ENCODE data around the gene SAFB2.

SAFB2 gene

GRCh38 chr19:5667751-5668271 lies 45.2 kb upstream of the SAFB2 start:
- H3K36me3 ChIP-seq (ENCODE audit: control insufficient read depth, low read length), result peaks cover 84% of the 10 kb centered on the region
- H3K9me3 ChIP-seq (ENCODE audit: control insufficient read depth, insufficient read depth, low read length), result no peaks in the 10 kb centered on the region

GRCh38 chr19:5666921-5667610 lies 44.5 kb upstream of the SAFB2 start:
- Histone ChIP-seq H3K4me3 (ENCODE audit: low read length) (no peak overlapping the region), H3K36me3 (ENCODE audit: control insufficient read depth, low read length) (peaks cover 88% of the 10 kb centered on the region), H3F3A (ENCODE audit: control insufficient read depth, insufficient read depth) (no peaks in the 10 kb centered on the region), H3K27me3 (ENCODE audit: control insufficient read depth, low read length) (no peaks in the 10 kb centered on the region), H3K9me2 (replicated peaks; ENCODE audit: control insufficient read depth, low read length) (no peaks in the 10 kb centered on the region), H3K4me1 (ENCODE audit: control insufficient read depth, low read length) (no peaks in the 10 kb centered on the region), H3K4me2 (ENCODE audit: low read length) (no peak overlapping the region), H3K27ac (ENCODE audit: low read depth, low read length) (no peak overlapping the region), H3K9me3 (ENCODE audit: control insufficient read depth, insufficient read depth, low read length) (no peaks in the 10 kb centered on the region), H4K20me1 (ENCODE audit: control insufficient read depth, insufficient read depth, low read depth, low read length) (0 out of 2 replicates have a peak, but pooled peaks cover 8% of the 10 kb centered on the region), H3K79me2 (ENCODE audit: control insufficient read depth, low read length) (peaks cover 2% of the 10 kb centered on the region; the same call in 1 of the 2 replicates)
- TF ChIP-seq EZH2phosphoT487 (IDR thresholded peaks at IDR 0.05; ENCODE audit: borderline replicate concordance, low read length) (no peak), CTCF (IDR thresholded peaks at IDR 0.05; ENCODE audit: low read depth, low read length, poor library complexity, severe bottlenecking) (no peak)

More at GRCh38 chr19:5667751-5668271, 45.2 kb upstream of the SAFB2 start:
- Histone ChIP-seq H3K4me1 (ENCODE audit: control insufficient read depth, low read length) (no peaks in the 10 kb centered on the region), H3K27ac (ENCODE audit: low read depth, low read length) (no peak overlapping the region), H3K4me2 (ENCODE audit: low read length) (no peak overlapping the region), H3F3A (ENCODE audit: control insufficient read depth, insufficient read depth) (no peaks in the 10 kb centered on the region), H3K27me3 (ENCODE audit: control insufficient read depth, low read length) (no peaks in the 10 kb centered on the region), H4K20me1 (ENCODE audit: control insufficient read depth, insufficient read depth, low read depth, low read length) (0 out of 2 replicates have a peak, but pooled peaks cover 8% of the 10 kb centered on the region), H3K4me3 (ENCODE audit: low read length) (no peak overlapping the region), H3K79me2 (ENCODE audit: control insufficient read depth, low read length) (peaks cover 2% of the 10 kb centered on the region; the same call in 1 of the 2 replicates), H3K9me2 (replicated peaks; ENCODE audit: control insufficient read depth, low read length) (no peaks in the 10 kb centered on the region)
- TF ChIP-seq CTCF (IDR thresholded peaks at IDR 0.05; ENCODE audit: low read depth, low read length, poor library complexity, severe bottlenecking) (no peak), EZH2phosphoT487 (IDR thresholded peaks at IDR 0.05; ENCODE audit: borderline replicate concordance, low read length) (no peak)

DNA sequence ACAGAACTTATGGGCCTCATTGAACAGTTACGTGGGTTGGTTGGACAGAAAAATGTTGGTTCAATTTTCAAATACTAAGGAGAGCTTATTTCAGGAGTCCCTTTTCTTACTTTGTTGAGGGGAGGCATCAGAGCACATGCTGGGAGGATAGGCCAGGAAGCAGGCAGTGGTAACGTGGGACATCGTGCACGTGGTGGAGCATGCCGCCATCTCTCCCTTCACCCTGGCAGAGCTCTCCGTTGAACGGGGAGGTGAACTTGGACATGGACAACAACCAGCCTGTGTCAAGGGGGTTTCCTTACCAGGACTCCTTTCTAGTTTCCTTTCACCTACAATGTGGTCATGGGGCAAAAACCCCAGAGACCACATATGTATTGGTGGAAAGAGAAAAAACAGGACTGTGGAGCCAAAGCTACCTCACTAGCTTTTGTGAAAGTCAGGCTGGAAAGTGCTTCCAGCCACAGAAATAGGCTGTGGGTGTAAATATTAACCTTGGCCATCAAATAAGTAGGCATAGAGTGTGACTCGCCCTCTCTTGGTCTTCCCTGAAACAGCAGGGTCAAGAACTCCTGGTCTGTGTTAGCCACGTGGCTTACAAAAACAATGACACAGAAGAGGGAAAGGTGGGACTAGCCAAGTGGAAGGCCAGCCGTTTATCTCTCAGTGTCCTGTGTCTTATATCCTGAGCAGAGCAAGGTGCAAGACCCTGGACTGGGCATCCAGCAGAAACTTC lies 43.4 kb upstream of the SAFB2 start:
- no peak for TF ChIP-seq EZH2phosphoT487 (IDR thresholded peaks at IDR 0.05; ENCODE audit: borderline replicate concordance, low read length)
- no peak for TF ChIP-seq CTCF (IDR thresholded peaks at IDR 0.05; ENCODE audit: low read depth, low read length, poor library complexity, severe bottlenecking)
- H4K20me1 ChIP-seq (ENCODE audit: control insufficient read depth, insufficient read depth, low read depth, low read length), result 0 out of 2 replicates have a peak, but pooled peaks cover 8% of the 10 kb centered on the region
- H3K27ac ChIP-seq (ENCODE audit: low read depth, low read length), result no peak overlapping the region

More for the DNA sequence above, 43.4 kb upstream of the SAFB2 start:
- H3K4me2 ChIP-seq (ENCODE audit: low read length), result no peak overlapping the region
- H3F3A ChIP-seq (ENCODE audit: control insufficient read depth, insufficient read depth), result no peaks in the 10 kb centered on the region
- H3K36me3 ChIP-seq (ENCODE audit: control insufficient read depth, low read length), result peaks cover 89% of the 10 kb centered on the region
- no peaks in the 10 kb centered on the region for H3K9me2 ChIP-seq (replicated peaks; ENCODE audit: control insufficient read depth, low read length)
- peaks cover 2% of the 10 kb centered on the region; the same call in 1 of the 2 replicates for H3K79me2 ChIP-seq (ENCODE audit: control insufficient read depth, low read length)
- H3K4me3 ChIP-seq (ENCODE audit: low read length), result no peak overlapping the region
- H3K4me1 ChIP-seq (ENCODE audit: control insufficient read depth, low read length), result no peaks in the 10 kb centered on the region
- no peaks in the 10 kb centered on the region for H3K27me3 ChIP-seq (ENCODE audit: control insufficient read depth, low read length)
- H3K9me3 ChIP-seq (ENCODE audit: control insufficient read depth, insufficient read depth, low read length), result no peaks in the 10 kb centered on the region
